GOT3 (cell line): ENCODE data around the gene YBX1.

Experiments used
- DNase-seq: peaks from one replicate; lab custom pipeline; 2025; ENCODE audit warnings: mixed read lengths; lab: John Stamatoyannopoulos, UW

YBX1 gene

GRCh38 chr1:42734201-42735035, 52.2 kb downstream of the YBX1 start:
- no peak for DNase-seq

- DNase-seq, result no peak
Measured at GRCh38 chr1:42735056-42735455, 52.8 kb downstream of the YBX1 start.

GRCh38 chr1:42735477-42736105, 53.4 kb downstream of the YBX1 start:
- no peak for DNase-seq

GRCh38 chr1:42736152-42736551, 53.9 kb downstream of the YBX1 start:
- DNase-seq, result no peak

GRCh38 chr1:42736571-42737200, 54.5 kb downstream of the YBX1 start:
- no peak for DNase-seq

GRCh38 chr1:42737257-42737656, 55.0 kb downstream of the YBX1 start:
- no peak for DNase-seq

- no peak for DNase-seq
Measured at GRCh38 chr1:42737986-42738677, 55.9 kb downstream of the YBX1 start.

GRCh38 chr1:42738678-42739226, 56.5 kb downstream of the YBX1 start:
- DNase-seq, result no peak

GRCh38 chr1:42739753-42740700, 57.8 kb downstream of the YBX1 start, which contains the start of gene CLDN19:
Gene CLDN19, minus strand, starts transcription at chr1:42740236. Its CDS starts 173 bp downstream, at chr1:42740063.
- no peak for DNase-seq

- DNase-seq, result no peak
Measured at GRCh38 chr1:42740851-42741580, 58.8 kb downstream of the YBX1 start.

GRCh38 chr1:42741706-42742105, 59.5 kb downstream of the YBX1 start:
- no peak for DNase-seq

GRCh38 chr1:42742141-42742540, 59.9 kb downstream of the YBX1 start:
- no peak for DNase-seq

- DNase-seq, result no peak
Measured at GRCh38 chr1:42742617-42743316, 60.5 kb downstream of the YBX1 start.

- DNase-seq, result no peak
Measured at GRCh38 chr1:42743317-42744147, 61.3 kb downstream of the YBX1 start.

GRCh38 chr1:42744148-42744413, 61.9 kb downstream of the YBX1 start:
- DNase-seq, result no peak

GRCh38 chr1:42745851-42746250, 63.6 kb downstream of the YBX1 start:
- no peak for DNase-seq

- DNase-seq, result no peak
Measured at GRCh38 chr1:42746436-42747105, 64.4 kb downstream of the YBX1 start.

- no peak for DNase-seq
Measured at GRCh38 chr1:42747125-42747524, 64.9 kb downstream of the YBX1 start.
